PC-9 (cell line): ENCODE data around the gene LRRC26.

ENCODE experiments used
- CTCF ChIP-seq: fragments of 200-600 bp; sonication (generic); conservative IDR thresholded peaks from 2 replicates; pipeline ENCODE4 v1.6.1; 2017; ENCODE audit warnings: mixed run types, antibody characterized with exemption, mild to moderate bottlenecking, moderate library complexity
- EZH2 ChIP-seq: fragments of 200-600 bp; sonication (generic); IDR thresholded peaks from 2 replicates; pipeline ENCODE4 v1.8.0; 2017; ENCODE audit warnings: antibody characterized with exemption, low read depth

GRCh38 chr9:137167277-137167746 lies 2.5 kb downstream of the LRRC26 start:
- TF ChIP-seq CTCF (no peak), EZH2 (no peak)
